Kidney capillary endothelial cell (primary cell): ENCODE results near the gene TMLHE.
"Not testable (repeated sequence)": the region's sequence is repeated elsewhere in the genome, so short reads cannot be mapped to it uniquely, and the experiment has no call there.

ENCODE experiments used
- DNase-seq: peaks from one replicate; pipeline ENCODE4 v3.0.0-alpha.2; 2018; ENCODE audit warnings: low spot score

TMLHE gene

GRCh38 chrX:155491421-155491820 is 121.3 kb downstream of the TMLHE start:
- DNase-seq: not testable (repeated sequence)

GRCh38 chrX:155477136-155477535 is 135.6 kb downstream of the TMLHE start:
- DNase-seq: not testable (repeated sequence)

GRCh38 chrX:155466269-155466938 is 146.3 kb downstream of the TMLHE start:
- DNase-seq: not testable (repeated sequence)

- DNase-seq: not testable (repeated sequence)
Measured at GRCh38 chrX:155460501-155460900, 152.3 kb downstream of the TMLHE start.

GRCh38 chrX:155458471-155458870 is 154.3 kb downstream of the TMLHE start, which contains the start of gene F8A3:
TSS of gene F8A3 (minus strand) at chrX:155458620. CDS start at chrX:155458600, 20 bp downstream.
- DNase-seq: not testable (repeated sequence)

GRCh38 chrX:155457761-155458447 is 154.8 kb downstream of the TMLHE start:
- not testable (repeated sequence) for DNase-seq

- no peak for DNase-seq
Measured at GRCh38 chrX:155441097-155441496, 171.7 kb downstream of the TMLHE start.
